ENCODE measurements around the gene SFXN5. TPM values are rescaled to one million over a fixed set of nuclear protein-coding genes. Genes with fewer than 3 reads are reported as not detected.

Gene SFXN5
- total and polyA plus RNA-seq, 2 of the 4 experiments (the other 2 are of a cell fraction), result 8.6 to 17.0 TPM

DNA sequence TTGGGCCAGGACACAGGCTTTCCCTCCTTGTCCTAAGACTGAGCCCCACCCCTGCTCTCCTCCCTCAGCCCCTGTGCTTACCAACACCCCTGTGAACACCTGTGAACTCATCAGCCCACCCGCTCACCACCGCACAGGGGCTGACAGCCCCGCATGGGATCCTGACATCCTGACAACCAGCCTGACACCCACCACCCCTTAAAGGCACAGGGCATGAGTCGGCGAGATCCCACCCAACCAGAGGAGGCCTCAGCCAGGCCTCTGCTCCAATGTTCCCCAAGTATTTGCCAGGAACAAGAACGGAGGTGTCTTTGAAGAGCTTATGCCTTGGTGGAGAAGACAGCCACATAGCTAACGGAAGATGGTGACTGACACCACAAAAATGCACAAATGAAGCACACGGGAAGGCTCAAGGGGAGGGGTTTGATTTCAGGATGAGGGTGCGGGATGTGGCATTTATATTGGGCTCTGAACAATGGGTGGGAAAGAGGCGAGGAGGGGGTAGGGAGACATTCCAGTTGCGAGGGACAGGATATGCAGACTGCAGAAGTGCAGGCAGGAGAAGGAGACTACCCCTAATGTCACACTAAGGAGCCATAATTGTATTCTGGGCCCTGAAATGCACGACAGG, 30.2 kb upstream of the SFXN5 start:
- H4K8ac ChIP-seq (ENCODE audit: low read depth in 2 of 2, low read length in 2 of 2), result peak overlapping the region in 1 of 2 experiments; percentile 7; a peak in 1 of 4 replicates
- H3K4ac ChIP-seq (ENCODE audit: low read depth, low read length), result peak overlapping the region; percentile 57
- H2AK9ac ChIP-seq (replicated peaks; ENCODE audit: low read depth, low read length, poor library complexity), result peak overlapping the region; percentile 74
- H2AFZ ChIP-seq (replicated peaks; ENCODE audit: low read length, poor library complexity), result peak overlapping the region; percentile 6
- H4K20me1 ChIP-seq (ENCODE audit: insufficient read depth, low read length), result peaks cover 88% of the 10 kb centered on the region
- peaks cover 14% of the 10 kb centered on the region for H3K4me1 ChIP-seq (ENCODE audit: control insufficient read depth, insufficient read depth, low read length)
- no peak overlapping the region for H3K4me3 ChIP-seq (ENCODE audit: insufficient read depth, low read depth, low read length)
- peaks cover 34 to 94% of the 10 kb centered on the region in 2 experiments for H3K79me1 ChIP-seq (ENCODE audit: low read depth in 1 of 2, low read length in 2 of 2)
- H2BK20ac ChIP-seq (ENCODE audit: low read depth, low read length), result no peak overlapping the region
- no peak overlapping the region for H3K9ac ChIP-seq (ENCODE audit: low read depth, low read length)
- H3K27me3 ChIP-seq (ENCODE audit: control insufficient read depth, insufficient read depth, low read length), result no peaks in the 10 kb centered on the region
- DNase-seq (no peak), ATAC-seq (ENCODE audit: low read depth) (peak; percentile 24; the same call in 1 of the 2 replicates)
- H3K9me3 ChIP-seq (ENCODE audit: control insufficient read depth, insufficient read depth, low read length), result no peaks in the 10 kb centered on the region
- H3K14ac ChIP-seq (replicated peaks; ENCODE audit: low read depth, low read length), result peak overlapping the region; percentile 58; the same call in 1 of the 2 replicates
- peaks cover 2% of the 10 kb centered on the region; the same call in 1 of the 2 replicates for H3K36me3 ChIP-seq (ENCODE audit: control insufficient read depth, insufficient read depth, low read length)
- peak overlapping the region; percentile 44; the same call in 1 of the 2 replicates for H2BK120ac ChIP-seq (ENCODE audit: low read depth, low read length)
- H3K56ac ChIP-seq (ENCODE audit: extremely low read depth, insufficient read depth, low read length), result no peak overlapping the region
- no peak overlapping the region; the same call in 1 of the 2 replicates for H3K27ac ChIP-seq (ENCODE audit: insufficient read depth, low read length)
- H4K5ac ChIP-seq (ENCODE audit: low read depth, low read length), result no peak overlapping the region
- no peak overlapping the region for H3K18ac ChIP-seq (ENCODE audit: low read depth, low read length)
- in situ Hi-C loops (cut with MboI; ENCODE audit: low sequenced_read_pairs) (no loop called here), intact Hi-C loops (cut with micrococcal nuclease) (no loop called here), dilution Hi-C loops (cut with HindIII; ENCODE audit: low sequenced_read_pairs, unreplicated experiment) (no loop called here)
- CTCF ChIA-PET, result no interaction called here
- peaks cover 65% of the 10 kb centered on the region for H3K9me1 ChIP-seq (ENCODE audit: insufficient read depth, low read length)
- 0 out of 2 replicates have a peak overlapping the region, but pooled peaks have one; percentile 9 for H4K91ac ChIP-seq (ENCODE audit: insufficient read depth, low read depth, low read length)
- no peak overlapping the region; the same call in 2 of the 3 replicates for H2BK15ac ChIP-seq (ENCODE audit: low read depth, low read length)
- 0 out of 2 replicates have a peak overlapping the region, but pooled peaks have one; percentile 31 for H3K23ac ChIP-seq (ENCODE audit: low read depth, low read length)
- H2BK5ac ChIP-seq (ENCODE audit: low read depth, low read length, poor library complexity, severe bottlenecking), result peak overlapping the region; percentile 37
- 54% methylated on average over 2 of the region's 12 CpGs; no CpG with 5 or more reads in 1 of the 2 experiments for WGBS, 2 experiments (ENCODE audit: extremely low coverage in 2 of 2, insufficient read length in 1 of 2)
- peak overlapping the region; percentile 25; the same call in 1 of the 2 replicates for H2AK5ac ChIP-seq (ENCODE audit: low read depth, low read length)
- TF ChIP-seq NFE2L2 (IDR thresholded peaks at IDR 0.05; ENCODE audit: low read depth, low read length) (no peak), POLR2A (IDR thresholded peaks at IDR 0.05; ENCODE audit: low read depth, low read length) (no peak), RCOR1 (IDR thresholded peaks at IDR 0.05; ENCODE audit: insufficient replicate concordance, low read length) (no peak), CEBPB (IDR thresholded peaks at IDR 0.05; ENCODE audit: low read depth, low read length) (no peak), MAZ (IDR thresholded peaks at IDR 0.05; ENCODE audit: borderline replicate concordance, low read depth, low read length) (no peak), MAFK (IDR thresholded peaks at IDR 0.05; ENCODE audit: low read depth, low read length) (no peak)
- TF ChIP-seq, protein P1, sequence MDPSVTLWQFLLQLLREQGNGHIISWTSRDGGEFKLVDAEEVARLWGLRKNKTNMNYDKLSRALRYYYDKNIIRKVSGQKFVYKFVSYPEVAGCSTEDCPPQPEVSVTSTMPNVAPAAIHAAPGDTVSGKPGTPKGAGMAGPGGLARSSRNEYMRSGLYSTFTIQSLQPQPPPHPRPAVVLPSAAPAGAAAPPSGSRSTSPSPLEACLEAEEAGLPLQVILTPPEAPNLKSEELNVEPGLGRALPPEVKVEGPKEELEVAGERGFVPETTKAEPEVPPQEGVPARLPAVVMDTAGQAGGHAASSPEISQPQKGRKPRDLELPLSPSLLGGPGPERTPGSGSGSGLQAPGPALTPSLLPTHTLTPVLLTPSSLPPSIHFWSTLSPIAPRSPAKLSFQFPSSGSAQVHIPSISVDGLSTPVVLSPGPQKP (IDR thresholded peaks at IDR 0.05; ENCODE audit: borderline replicate concordance, low read depth, low read length), result no peak
- BruUV-seq (replicated peaks), result no TSS peak
- POLR2A ChIA-PET (ENCODE audit: unreplicated experiment), result no interaction called here
- H3K4me2 ChIP-seq (ENCODE audit: low read depth, low read length), result no peak overlapping the region

All from IMR-90 (cell line).